GM23248 (cell line): ENCODE results near the gene TFG. TPM values are rescaled to one million over a fixed set of nuclear protein-coding genes. Genes with fewer than 3 reads are reported as not detected.

ENCODE experiments used
- DNase-seq: peaks from one replicate; pipeline ENCODE4 v3.0.0-alpha.2; 2015
- H2AFZ ChIP-seq: fragments of 200-600 bp; sonication (generic); 2 replicates; pipeline ENCODE4 v1.6.1; 2016; ENCODE audit warnings: antibody characterized with exemption
- H3F3A ChIP-seq: fragments of 200-600 bp; sonication (generic); 2 replicates; pipeline ENCODE4 v1.6.1; 2016; ENCODE audit warnings: mild to moderate bottlenecking, antibody characterized with exemption, mixed run types; ENCODE audit not compliant: insufficient read depth
- H3K27ac ChIP-seq: fragments of 200-600 bp; sonication (generic); 2 replicates; pipeline ENCODE4 v1.5.1; 2016; ENCODE audit warnings: mild to moderate bottlenecking
- H3K27me3 ChIP-seq: fragments of 200-600 bp; sonication (generic); replicated peaks from 2 replicates; pipeline ENCODE4 v1.6.1; 2016; ENCODE audit warnings: mild to moderate bottlenecking; ENCODE audit not compliant: insufficient read depth
- H3K36me3 ChIP-seq: fragments of 200-600 bp; sonication (generic); 2 replicates; pipeline ENCODE4 v1.6.1; 2016; ENCODE audit warnings: low read depth, mild to moderate bottlenecking
- H3K4me1 ChIP-seq: fragments of 200-600 bp; sonication (generic); 2 replicates; pipeline ENCODE4 v1.6.1; 2016; ENCODE audit warnings: mild to moderate bottlenecking; ENCODE audit not compliant: insufficient read depth
- H3K4me2 ChIP-seq: fragments of 200-600 bp; sonication (generic); one replicate; pipeline ENCODE4 v1.6.1; 2016; ENCODE audit warnings: mild to moderate bottlenecking; ENCODE audit not compliant: unreplicated experiment
- H3K4me3 ChIP-seq: fragments of 200-600 bp; sonication (generic); 2 replicates; pipeline ENCODE4 v1.5.1; 2016; ENCODE audit warnings: mild to moderate bottlenecking
- H3K79me2 ChIP-seq: fragments of 200-600 bp; sonication (generic); 2 replicates; pipeline ENCODE4 v1.6.1; 2016; ENCODE audit warnings: mild to moderate bottlenecking; ENCODE audit not compliant: insufficient read depth
- H3K9ac ChIP-seq: fragments of 200-600 bp; sonication (generic); 2 replicates; pipeline ENCODE4 v1.6.1; 2016; ENCODE audit warnings: mild to moderate bottlenecking
- H3K9me2 ChIP-seq: fragments of 200-600 bp; sonication (generic); 2 replicates; pipeline ENCODE4 v1.6.1; 2016; ENCODE audit warnings: mixed run types, mild to moderate bottlenecking, moderate library complexity; ENCODE audit not compliant: insufficient read depth
- H3K9me3 ChIP-seq: fragments of 200-600 bp; sonication (generic); one replicate; pipeline ENCODE4 v1.6.1; 2017; ENCODE audit warnings: low read depth
- H4K20me1 ChIP-seq: fragments of 200-600 bp; sonication (generic); 2 replicates; pipeline ENCODE4 v1.6.0; 2016; ENCODE audit not compliant: insufficient read depth
- EZH2 ChIP-seq: fragments of 200-600 bp; sonication (generic); IDR thresholded peaks from 2 replicates; pipeline ENCODE4 v1.6.1; 2018; ENCODE audit warnings: antibody characterized with exemption, mild to moderate bottlenecking; ENCODE audit not compliant: insufficient read depth, poor library complexity, severe bottlenecking
- EZH2phosphoT487 ChIP-seq: fragments of 200-600 bp; sonication (generic); IDR thresholded peaks from 2 replicates; pipeline ENCODE4 v1.6.1; 2018; ENCODE audit warnings: antibody characterized with exemption, moderate library complexity, mild to moderate bottlenecking, low read depth; ENCODE audit not compliant: insufficient read depth
- WGBS, 2 experiments: methylation state at CpG; one replicate each; pipeline ENCODE4 v1.1.6; 2015 to 2017; ENCODE audit warnings: low lambda C conversion rate in 2 of 2, low coverage in 1 of 2; ENCODE audit errors: missing lambda C conversion rate in 2 of 2; 5-methylcytosine and 5-hydroxymethylcytosine counted together
- in situ Hi-C: fragments of 300-500 bp; cut with MboI; formaldehyde crosslinking; loops from 2 replicates; pipeline ENCODE4 v1.15.0; 2020
- polyA plus RNA-seq: library from polyadenylated mRNA; unstranded; fragments of >200 nt; fragmentation: Nextera tagmentation; extraction: Ambion mirVana; gene quantifications from 2 replicates; pipeline ENCODE4 v1.2.1, GENCODE V29; 2016
- total RNA-seq: library from RNA; depleted of rRNA; stranded (reverse); fragments of >200 nt; shearing (Covaris generic); gene quantifications from 2 replicates; pipeline ENCODE4 v1.2.3, GENCODE V29; 2014

Gene TFG
- total and polyA plus RNA-seq, 2 experiments from 2014 or later, result 157 to 241 TPM

- no peak overlapping the region for H3K4me2 ChIP-seq
- DNase-seq, result no peak
- no peaks in the 10 kb centered on the region for H3K9me3 ChIP-seq
- H4K20me1 ChIP-seq, result no peaks in the 10 kb centered on the region
- peaks cover 88% of the 10 kb centered on the region for H3K36me3 ChIP-seq
- no peak overlapping the region for H3K9ac ChIP-seq
- H3K27me3 ChIP-seq, result no peaks in the 10 kb centered on the region
- peaks cover 59% of the 10 kb centered on the region for H3K79me2 ChIP-seq
- H2AFZ ChIP-seq, result no peak overlapping the region
- in situ Hi-C loops, result no loop called here
- H3F3A ChIP-seq, result peaks cover 25% of the 10 kb centered on the region
- TF ChIP-seq EZH2phosphoT487 (no peak), EZH2 (no peak)
- no peaks in the 10 kb centered on the region for H3K4me1 ChIP-seq
- no peak overlapping the region for H3K4me3 ChIP-seq
- 99 to 100% methylated on average over 2 of the region's 2 CpGs for WGBS, 2 experiments
- no peak overlapping the region for H3K27ac ChIP-seq
- no peaks in the 10 kb centered on the region for H3K9me2 ChIP-seq
Observed at GRCh38 chr3:100744671-100745070, 35.4 kb downstream of the TFG start.

DNA sequence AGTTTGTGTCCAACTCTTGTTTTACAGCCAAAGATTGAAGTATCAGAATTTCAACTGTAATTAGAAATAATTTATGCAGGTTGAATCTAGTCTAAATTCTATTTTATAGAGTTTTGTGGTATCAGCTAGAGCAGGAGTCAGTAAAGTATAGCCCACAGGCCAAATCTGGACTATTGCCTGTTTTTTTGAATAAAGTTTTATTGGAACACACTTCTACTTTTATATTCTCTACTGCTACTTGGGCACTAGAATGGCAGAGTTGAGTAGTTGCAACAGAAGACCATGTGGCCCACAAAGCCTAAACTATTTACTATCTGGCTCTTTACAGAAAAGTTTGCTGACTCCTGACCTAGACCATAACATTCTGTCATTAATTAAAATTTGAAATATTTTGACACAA lies 36.3 kb downstream of the TFG start:
- DNase-seq, result no peak

GRCh38 chr3:100746092-100746491 lies 36.8 kb downstream of the TFG start:
- peaks cover 90% of the 10 kb centered on the region for H3K36me3 ChIP-seq
- H4K20me1 ChIP-seq, result no peaks in the 10 kb centered on the region
- no peak overlapping the region for H2AFZ ChIP-seq
- H3K9me2 ChIP-seq, result no peaks in the 10 kb centered on the region
- no peaks in the 10 kb centered on the region for H3K9me3 ChIP-seq
- no peaks in the 10 kb centered on the region for H3K27me3 ChIP-seq
- H3K4me2 ChIP-seq, result no peak overlapping the region
- TF ChIP-seq EZH2, result no peak
- TF ChIP-seq EZH2phosphoT487, result no peak
- WGBS, 2 experiments, result 80 to 85% methylated on average over 3 of the region's 3 CpGs
- H3F3A ChIP-seq, result peaks cover 34% of the 10 kb centered on the region
- H3K9ac ChIP-seq, result no peak overlapping the region
- H3K4me1 ChIP-seq, result no peaks in the 10 kb centered on the region
- in situ Hi-C loops, result no loop called here
- no peak overlapping the region for H3K27ac ChIP-seq
- H3K79me2 ChIP-seq, result peaks cover 49% of the 10 kb centered on the region
- H3K4me3 ChIP-seq, result no peak overlapping the region
- no peak for DNase-seq

More for the DNA sequence above, 36.3 kb downstream of the TFG start:
- Histone ChIP-seq H2AFZ (no peak overlapping the region), H3K4me1 (no peaks in the 10 kb centered on the region), H3K4me2 (no peak overlapping the region), H3F3A (peaks cover 34% of the 10 kb centered on the region), H3K4me3 (no peak overlapping the region), H3K27ac (no peak overlapping the region), H3K9ac (no peak overlapping the region), H3K27me3 (no peaks in the 10 kb centered on the region), H4K20me1 (no peaks in the 10 kb centered on the region), H3K9me3 (no peaks in the 10 kb centered on the region), H3K36me3 (peaks cover 88% of the 10 kb centered on the region), H3K9me2 (no peaks in the 10 kb centered on the region), H3K79me2 (peaks cover 54% of the 10 kb centered on the region)
- TF ChIP-seq EZH2, result no peak
- TF ChIP-seq EZH2phosphoT487, result no peak
- in situ Hi-C loops, result no loop called here

DNA sequence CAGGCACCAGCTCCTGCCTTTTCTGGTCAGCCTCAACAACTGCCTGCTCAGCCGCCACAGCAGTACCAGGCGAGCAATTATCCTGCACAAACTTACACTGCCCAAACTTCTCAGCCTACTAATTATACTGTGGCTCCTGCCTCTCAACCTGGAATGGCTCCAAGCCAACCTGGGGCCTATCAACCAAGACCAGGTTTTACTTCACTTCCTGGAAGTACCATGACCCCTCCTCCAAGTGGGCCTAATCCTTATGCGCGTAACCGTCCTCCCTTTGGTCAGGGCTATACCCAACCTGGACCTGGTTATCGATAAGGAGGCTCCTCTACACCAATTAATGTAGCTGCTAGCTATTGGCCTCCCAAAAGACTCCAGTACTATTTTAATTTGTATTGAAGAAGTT lies 38.9 kb downstream of the TFG start:
- Histone ChIP-seq H3K9me3 (no peaks in the 10 kb centered on the region), H3K4me1 (no peaks in the 10 kb centered on the region), H3K9ac (no peak overlapping the region), H4K20me1 (no peaks in the 10 kb centered on the region), H3K27me3 (no peaks in the 10 kb centered on the region), H3K79me2 (peaks cover 30% of the 10 kb centered on the region), H2AFZ (no peak overlapping the region), H3K36me3 (peaks cover 93% of the 10 kb centered on the region), H3K4me2 (no peak overlapping the region), H3K9me2 (no peaks in the 10 kb centered on the region), H3K27ac (no peak overlapping the region), H3F3A (peaks cover 41% of the 10 kb centered on the region), H3K4me3 (no peak overlapping the region)
- TF ChIP-seq EZH2phosphoT487, result no peak
- TF ChIP-seq EZH2, result no peak
- DNase-seq, result no peak
- 91 to 95% methylated on average over 6 of the region's 6 CpGs for WGBS, 2 experiments
- in situ Hi-C loops, result no loop called here

GRCh38 chr3:100748967-100749366 lies 39.7 kb downstream of the TFG start:
- H4K20me1 ChIP-seq, result no peaks in the 10 kb centered on the region
- H2AFZ ChIP-seq, result no peak overlapping the region
- H3K36me3 ChIP-seq, result peaks cover 97% of the 10 kb centered on the region
- no peaks in the 10 kb centered on the region for H3K27me3 ChIP-seq
- no peaks in the 10 kb centered on the region for H3K9me2 ChIP-seq
- in situ Hi-C loops, result no loop called here
- no peaks in the 10 kb centered on the region for H3K9me3 ChIP-seq
- WGBS, 2 experiments, result 50% methylated on average over 2 of the region's 2 CpGs
- no peak overlapping the region for H3K4me2 ChIP-seq
- H3K27ac ChIP-seq, result no peak overlapping the region
- no peak overlapping the region for H3K9ac ChIP-seq
- no peak for TF ChIP-seq EZH2
- TF ChIP-seq EZH2phosphoT487, result no peak
- H3F3A ChIP-seq, result peaks cover 44% of the 10 kb centered on the region
- H3K4me3 ChIP-seq, result no peak overlapping the region
- DNase-seq, result no peak
- H3K79me2 ChIP-seq, result peaks cover 22% of the 10 kb centered on the region
- H3K4me1 ChIP-seq, result no peaks in the 10 kb centered on the region
